AG04450 (cell line): ENCODE measurements around the gene SLC12A5. TPM values are rescaled to one million over a fixed set of nuclear protein-coding genes. Genes with fewer than 3 reads are reported as not detected.

Experiments
- CTCF ChIA-PET: fragments of 300-600, 350-600 bp; formaldehyde crosslinking; extraction: SDS; loops from one replicate; lab custom pipeline; 2022; ENCODE audit warnings: antibody characterized with exemption, inconsistent platforms; lab: Charles Lee
- POLR2A ChIA-PET: fragments of 350-600 bp; formaldehyde crosslinking; extraction: SDS; loops from one replicate; lab custom pipeline; 2021; ENCODE audit warnings: antibody characterized with exemption, inconsistent platforms; lab: Yijun Ruan, JAX
- DNase-seq: peaks from one replicate; pipeline ENCODE4 v3.0.0-alpha.2; 2011; ENCODE audit warnings: low read depth, low spot score
- H3K27ac ChIP-seq: one replicate; pipeline ENCODE4 v1.5.1; 2012; ENCODE audit warnings: low read depth, low read length, control low read depth
- H3K27me3 ChIP-seq: one replicate; pipeline ENCODE4 v1.6.0; 2012; ENCODE audit warnings: low read length; ENCODE audit not compliant: control insufficient read depth, insufficient read depth
- H3K4me3 ChIP-seq: 2 replicates; pipeline ENCODE4 v1.5.1; 2011; ENCODE audit warnings: mild to moderate bottlenecking, low read depth, low read length, control low read depth
- H3K9me3 ChIP-seq: 2 replicates; pipeline ENCODE4 v1.5.1; 2012; ENCODE audit warnings: low read length; ENCODE audit not compliant: control insufficient read depth, insufficient read depth
- CTCF ChIP-seq: IDR thresholded peaks from 2 replicates; pipeline ENCODE4 v1.5.1; 2011; ENCODE audit warnings: low read depth, low read length, control low read depth, inconsistent platforms
- polyA plus RNA-seq: library from polyadenylated mRNA; depleted of rRNA; stranded (reverse); fragments of >200 nt; gene quantifications from 2 replicates; pipeline ENCODE4 v1.2.3, GENCODE V29; 2011

Gene SLC12A5
- polyA plus RNA-seq, 1 experiment: 0.55 TPM

DNA sequence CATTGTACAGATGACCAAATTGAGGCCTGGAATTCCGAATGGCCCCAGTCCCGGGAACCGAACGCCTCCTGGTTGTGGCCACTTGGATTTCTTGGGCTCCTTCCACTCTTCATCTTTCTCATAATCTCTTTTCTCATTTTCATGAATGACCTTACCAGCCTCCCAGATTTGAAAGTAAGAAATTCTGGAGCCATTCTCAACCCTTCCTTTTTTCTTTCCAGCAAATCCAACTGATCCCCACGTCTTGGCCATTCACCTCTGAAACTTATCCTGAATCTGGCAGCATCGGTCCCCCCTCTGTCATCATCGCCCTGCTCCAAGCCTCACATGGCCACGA lies 5.9 kb upstream of the SLC12A5 start:
- no peak for DNase-seq
- no peak overlapping the region for H3K4me3 ChIP-seq
- ChIA-PET CTCF (interaction anchor here (0.6 to 2.2 kb wide), 13 partner anchors 8 to 326 kb away, joined by 3 to 12 read pairs (median 3); partner anchors contain the start of gene MMP9), POLR2A (interaction anchor here (0.7 kb wide), 1 partner anchor 52 kb away, joined by 3 read pairs; no protein-coding TSS in a partner anchor)
- TF ChIP-seq CTCF: no peak
- peaks cover 49% of the 10 kb centered on the region for H3K27me3 ChIP-seq
- no peak overlapping the region for H3K27ac ChIP-seq
- peaks cover 2% of the 10 kb centered on the region; the same call in 1 of the 2 replicates for H3K9me3 ChIP-seq

DNA sequence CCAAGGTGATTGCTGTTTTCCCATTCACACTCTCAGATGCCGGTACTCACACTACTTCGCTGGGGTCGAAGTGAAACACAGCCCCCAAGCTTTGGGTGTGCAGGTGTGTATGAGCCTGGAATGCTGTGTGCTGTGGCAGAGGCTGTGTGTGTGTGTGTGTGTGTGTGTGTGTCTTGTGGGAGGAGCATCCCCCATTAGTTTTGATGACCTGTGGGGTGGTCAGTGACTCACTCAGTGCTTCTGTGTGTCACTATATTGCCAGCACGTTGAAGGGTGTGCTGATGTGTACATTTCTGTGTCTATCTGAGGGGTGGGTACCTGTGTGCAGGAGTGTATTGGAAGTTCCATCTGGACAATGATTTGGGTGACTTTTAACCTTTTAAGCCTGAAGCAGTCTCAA lies 5.0 kb upstream of the SLC12A5 start:
- ChIA-PET CTCF (interaction anchor here (0.7 to 2.2 kb wide), 2 partner anchors 10 to 147 kb away, joined by 3 to 12 read pairs; no protein-coding TSS in a partner anchor), POLR2A (no interaction called here)
- H3K4me3 ChIP-seq: no peak overlapping the region
- TF ChIP-seq CTCF: no peak
- no peak overlapping the region for H3K27ac ChIP-seq
- no peak for DNase-seq
- H3K27me3 ChIP-seq: peaks cover 51% of the 10 kb centered on the region
- H3K9me3 ChIP-seq: peaks cover 6% of the 10 kb centered on the region; the same call in 1 of the 2 replicates

DNA sequence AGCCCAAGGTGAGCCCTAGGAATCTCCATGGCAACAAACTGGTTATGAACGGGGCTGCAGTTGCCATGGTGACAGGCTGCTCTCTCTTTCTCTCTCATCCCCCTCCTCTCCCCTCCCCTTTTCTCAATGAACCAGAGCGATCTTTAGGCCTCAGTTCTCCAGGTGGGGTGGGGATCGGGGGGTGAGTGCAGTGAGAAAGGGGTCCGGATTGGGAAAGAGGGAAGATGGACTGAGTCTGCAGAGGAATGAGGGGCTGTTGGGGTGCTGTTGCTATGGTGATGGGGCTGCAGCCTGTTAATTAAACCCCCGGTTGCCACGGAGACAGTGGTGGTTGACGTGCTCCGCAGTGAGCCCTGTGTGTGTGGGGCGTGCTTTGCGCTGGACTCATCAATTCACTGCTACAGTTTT lies 3.6 kb upstream of the SLC12A5 start:
- Histone ChIP-seq H3K27me3 (peaks cover 53% of the 10 kb centered on the region), H3K27ac (no peak overlapping the region), H3K4me3 (no peak overlapping the region), H3K9me3 (peaks cover 13% of the 10 kb centered on the region; the same call in 1 of the 2 replicates)
- POLR2A ChIA-PET: no interaction called here
- TF ChIP-seq CTCF: no peak
- CTCF ChIA-PET: interaction anchor here (3.1 kb wide), 1 partner anchor 11 kb away, joined by 16 read pairs; no protein-coding TSS in a partner anchor
- DNase-seq: no peak

DNA sequence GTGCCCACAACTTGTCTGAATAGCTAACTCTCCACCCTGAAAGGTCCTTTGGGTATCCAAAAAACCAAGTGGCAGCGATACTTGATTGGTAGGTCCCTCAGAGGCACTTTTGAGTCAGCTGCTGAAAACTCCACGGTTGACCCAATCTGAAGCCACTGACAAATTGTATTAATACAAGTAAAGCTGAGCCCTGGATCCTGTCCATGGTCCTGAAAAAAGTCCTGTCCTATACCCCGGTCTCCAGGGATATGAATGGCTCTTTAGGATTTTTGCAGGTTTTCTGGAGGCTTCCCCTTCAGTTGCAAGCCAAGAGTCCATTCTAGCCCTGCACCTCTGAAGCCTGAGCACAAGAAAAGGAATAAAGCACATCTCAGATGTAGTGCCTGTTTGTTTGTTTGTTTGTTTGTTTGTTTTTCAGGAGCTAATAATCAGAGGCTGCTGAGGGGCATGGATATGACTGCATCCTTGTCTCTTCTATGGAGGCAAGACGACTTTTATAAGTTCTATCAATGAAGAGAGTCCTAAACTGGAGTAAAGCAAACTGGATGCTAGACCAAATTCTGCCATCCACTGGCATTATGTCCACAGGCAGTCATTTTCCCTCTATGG lies 1.7 kb upstream of the SLC12A5 start:
- H3K9me3 ChIP-seq: peaks cover 11% of the 10 kb centered on the region; the same call in 1 of the 2 replicates
- peak; percentile 27 for DNase-seq
- H3K4me3 ChIP-seq: no peak overlapping the region
- TF ChIP-seq CTCF: no peak
- ChIA-PET CTCF (interaction anchor here (3.1 kb wide), 1 partner anchor 13 kb away, joined by 16 read pairs; no protein-coding TSS in a partner anchor), POLR2A (no interaction called here)
- no peak overlapping the region for H3K27ac ChIP-seq
- peaks cover 61% of the 10 kb centered on the region for H3K27me3 ChIP-seq

DNA sequence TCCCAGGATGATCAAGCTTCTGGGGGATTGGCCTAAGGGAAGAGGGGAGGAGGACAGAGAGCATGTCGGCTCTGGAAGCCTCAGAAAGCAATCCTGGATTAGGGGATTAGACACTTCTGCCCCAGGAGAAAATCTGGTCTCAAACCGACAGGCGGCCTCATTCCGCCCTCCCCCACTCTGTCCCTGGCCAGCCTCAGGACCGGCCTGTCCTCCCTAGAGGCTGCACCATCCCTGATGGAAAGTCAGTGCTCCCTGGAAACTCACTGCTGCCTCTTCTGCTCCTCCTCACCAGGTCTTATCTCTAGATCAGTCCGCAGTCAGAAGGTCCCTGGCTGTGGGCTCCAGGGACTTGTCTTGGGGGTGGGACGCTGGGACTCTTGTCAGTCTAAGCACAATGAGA lies 905 bp upstream of the SLC12A5 start:
- Histone ChIP-seq H3K27ac (no peak overlapping the region), H3K4me3 (no peak overlapping the region), H3K27me3 (peaks cover 63% of the 10 kb centered on the region), H3K9me3 (peaks cover 11% of the 10 kb centered on the region; the same call in 1 of the 2 replicates)
- TF ChIP-seq CTCF: no peak
- no peak for DNase-seq
- ChIA-PET CTCF (interaction anchor here (3.1 kb wide), 1 partner anchor 14 kb away, joined by 16 read pairs; no protein-coding TSS in a partner anchor), POLR2A (no interaction called here)
